Liver (tissue), 3 donors: Measurements from ENCODE around the gene HDAC10.

Source experiments
- CTCF ChIP-seq: fragments of 150-350 bp; IDR thresholded peaks from 2 replicates; pipeline ENCODE4 v1.5.1; 2017; ENCODE audit warnings: improper control_type of control experiment, low read depth, low read length; ENCODE audit not compliant: missing input control
- EGR1 ChIP-seq, 2 donors: IDR thresholded peaks; 2 replicates each; pipeline ENCODE4 v1.6.1; 2016 to 2018; ENCODE audit warnings: antibody characterized with exemption in 2 of 2, low read depth in 2 of 2
- GABPA ChIP-seq, 2 donors: IDR thresholded peaks in 1 of 2; conservative IDR thresholded peaks in 1 of 2; 2 replicates each; pipeline ENCODE4 v1.6.1; 2016; ENCODE audit warnings: antibody characterized with exemption in 2 of 2, mild to moderate bottlenecking in 1 of 2, moderate library complexity in 1 of 2
- JUND ChIP-seq, 2 donors: IDR thresholded peaks; 2 replicates each; pipeline ENCODE4 v1.6.1; 2016; ENCODE audit warnings: antibody characterized with exemption in 2 of 2
- MAX ChIP-seq: IDR thresholded peaks from 2 replicates; pipeline ENCODE4 v1.6.1; 2016; ENCODE audit warnings: antibody characterized with exemption
- RAD21 ChIP-seq, 2 donors: IDR thresholded peaks; 2 replicates each; pipeline ENCODE4 v1.6.1; 2016; ENCODE audit warnings: antibody characterized with exemption in 2 of 2, mild to moderate bottlenecking in 2 of 2
- RXRA ChIP-seq, 2 donors: IDR thresholded peaks; 2 replicates each; pipeline ENCODE4 v1.6.1; 2017 to 2018; ENCODE audit warnings: antibody characterized with exemption in 2 of 2, mild to moderate bottlenecking in 1 of 2
- SP1 ChIP-seq: IDR thresholded peaks from 2 replicates; pipeline ENCODE4 v1.6.1; 2018; ENCODE audit warnings: antibody characterized with exemption, mild to moderate bottlenecking
- TAF1 ChIP-seq: conservative IDR thresholded peaks from 2 replicates; pipeline ENCODE4 v1.6.1; 2016; ENCODE audit warnings: antibody characterized with exemption, mild to moderate bottlenecking
- TF ChIP-seq, protein P1 (sequence below): IDR thresholded peaks from 2 replicates; pipeline ENCODE4 v1.6.1; 2016; ENCODE audit warnings: antibody characterized with exemption
- TF ChIP-seq, protein P2 (sequence below): IDR thresholded peaks from 2 replicates; pipeline ENCODE4 v1.6.1; 2016; ENCODE audit warnings: antibody characterized with exemption
- TF ChIP-seq, protein P3 (sequence below): IDR thresholded peaks from 2 replicates; pipeline ENCODE4 v1.6.1; 2016; ENCODE audit warnings: antibody characterized with exemption, mild to moderate bottlenecking
- donor health status: healthy.
- donor health status: healthy.

GRCh38 chr22:50215297-50216054 lies 35.6 kb downstream of the HDAC10 start:
- TF ChIP-seq MAX (no peak), CTCF (no peak), TAF1 (no peak), RXRA (IDR thresholded peaks at IDR 0.05) (no peak), JUND (IDR thresholded peaks at IDR 0.05) (no peak), EGR1 (IDR thresholded peaks at IDR 0.05; ENCODE audit: low read depth in 2 of 2) (no peak), RAD21 (IDR thresholded peaks at IDR 0.05) (no peak), GABPA (IDR thresholded peaks at IDR 0.05 in 1 of 2, conservative IDR thresholded peaks at IDR 0.05 in 1 of 2) (no peak), SP1 (no peak)
- TF ChIP-seq, protein P1, sequence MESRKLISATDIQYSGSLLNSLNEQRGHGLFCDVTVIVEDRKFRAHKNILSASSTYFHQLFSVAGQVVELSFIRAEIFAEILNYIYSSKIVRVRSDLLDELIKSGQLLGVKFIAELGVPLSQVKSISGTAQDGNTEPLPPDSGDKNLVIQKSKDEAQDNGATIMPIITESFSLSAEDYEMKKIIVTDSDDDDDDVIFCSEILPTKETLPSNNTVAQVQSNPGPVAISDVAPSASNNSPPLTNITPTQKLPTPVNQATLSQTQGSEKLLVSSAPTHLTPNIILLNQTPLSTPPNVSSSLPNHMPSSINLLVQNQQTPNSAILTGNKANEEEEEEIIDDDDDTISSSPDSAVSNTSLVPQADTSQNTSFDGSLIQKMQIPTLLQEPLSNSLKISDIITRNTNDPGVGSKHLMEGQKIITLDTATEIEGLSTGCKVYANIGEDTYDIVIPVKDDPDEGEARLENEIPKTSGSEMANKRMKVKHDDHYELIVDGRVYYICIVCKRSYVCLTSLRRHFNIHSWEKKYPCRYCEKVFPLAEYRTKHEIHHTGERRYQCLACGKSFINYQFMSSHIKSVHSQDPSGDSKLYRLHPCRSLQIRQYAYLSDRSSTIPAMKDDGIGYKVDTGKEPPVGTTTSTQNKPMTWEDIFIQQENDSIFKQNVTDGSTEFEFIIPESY: no peak
- TF ChIP-seq, protein P2, sequence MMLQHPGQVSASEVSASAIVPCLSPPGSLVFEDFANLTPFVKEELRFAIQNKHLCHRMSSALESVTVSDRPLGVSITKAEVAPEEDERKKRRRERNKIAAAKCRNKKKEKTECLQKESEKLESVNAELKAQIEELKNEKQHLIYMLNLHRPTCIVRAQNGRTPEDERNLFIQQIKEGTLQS: no peak
- TF ChIP-seq, protein P3, sequence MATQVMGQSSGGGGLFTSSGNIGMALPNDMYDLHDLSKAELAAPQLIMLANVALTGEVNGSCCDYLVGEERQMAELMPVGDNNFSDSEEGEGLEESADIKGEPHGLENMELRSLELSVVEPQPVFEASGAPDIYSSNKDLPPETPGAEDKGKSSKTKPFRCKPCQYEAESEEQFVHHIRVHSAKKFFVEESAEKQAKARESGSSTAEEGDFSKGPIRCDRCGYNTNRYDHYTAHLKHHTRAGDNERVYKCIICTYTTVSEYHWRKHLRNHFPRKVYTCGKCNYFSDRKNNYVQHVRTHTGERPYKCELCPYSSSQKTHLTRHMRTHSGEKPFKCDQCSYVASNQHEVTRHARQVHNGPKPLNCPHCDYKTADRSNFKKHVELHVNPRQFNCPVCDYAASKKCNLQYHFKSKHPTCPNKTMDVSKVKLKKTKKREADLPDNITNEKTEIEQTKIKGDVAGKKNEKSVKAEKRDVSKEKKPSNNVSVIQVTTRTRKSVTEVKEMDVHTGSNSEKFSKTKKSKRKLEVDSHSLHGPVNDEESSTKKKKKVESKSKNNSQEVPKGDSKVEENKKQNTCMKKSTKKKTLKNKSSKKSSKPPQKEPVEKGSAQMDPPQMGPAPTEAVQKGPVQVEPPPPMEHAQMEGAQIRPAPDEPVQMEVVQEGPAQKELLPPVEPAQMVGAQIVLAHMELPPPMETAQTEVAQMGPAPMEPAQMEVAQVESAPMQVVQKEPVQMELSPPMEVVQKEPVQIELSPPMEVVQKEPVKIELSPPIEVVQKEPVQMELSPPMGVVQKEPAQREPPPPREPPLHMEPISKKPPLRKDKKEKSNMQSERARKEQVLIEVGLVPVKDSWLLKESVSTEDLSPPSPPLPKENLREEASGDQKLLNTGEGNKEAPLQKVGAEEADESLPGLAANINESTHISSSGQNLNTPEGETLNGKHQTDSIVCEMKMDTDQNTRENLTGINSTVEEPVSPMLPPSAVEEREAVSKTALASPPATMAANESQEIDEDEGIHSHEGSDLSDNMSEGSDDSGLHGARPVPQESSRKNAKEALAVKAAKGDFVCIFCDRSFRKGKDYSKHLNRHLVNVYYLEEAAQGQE: no peak
